GM19324 (cell line): ENCODE results near the gene GGA2.
"Not testable (repeated sequence)": the region's sequence is repeated elsewhere in the genome, so short reads cannot be mapped to it uniquely, and the experiment has no call there.

Source experiments
- ATAC-seq: cut with Tn5 transposase; IDR thresholded peaks from one replicate; pipeline ENCODE4 v1.9.1; 2021; ENCODE audit warnings: mild to moderate bottlenecking, moderate library complexity; ENCODE audit not compliant: unreplicated experiment, low FRiP score

Gene GGA2

DNA sequence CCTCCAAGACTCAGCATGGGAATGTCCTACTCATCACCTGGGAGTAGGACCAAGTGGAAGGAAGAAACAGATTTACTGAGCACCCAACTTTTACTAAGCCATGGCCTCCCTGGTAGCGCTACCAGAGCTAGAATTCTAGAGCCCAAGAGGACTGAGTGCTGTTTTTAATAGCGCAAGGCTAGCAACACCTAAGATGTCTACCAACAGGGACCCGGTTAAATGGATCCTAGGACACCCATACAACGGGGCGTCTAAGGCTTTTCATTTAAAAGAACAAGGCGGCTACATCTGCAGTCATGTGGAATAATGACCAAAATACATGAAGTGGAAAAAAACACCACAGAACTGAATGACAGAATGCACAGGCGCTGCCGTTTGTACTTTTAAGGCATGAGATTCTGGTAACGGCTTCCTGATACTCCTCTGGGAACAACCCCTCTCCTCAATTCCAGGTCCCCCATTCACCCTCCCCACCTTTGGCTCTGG lies 5.1 kb downstream of the GGA2 start:
- ATAC-seq, result no peak

DNA sequence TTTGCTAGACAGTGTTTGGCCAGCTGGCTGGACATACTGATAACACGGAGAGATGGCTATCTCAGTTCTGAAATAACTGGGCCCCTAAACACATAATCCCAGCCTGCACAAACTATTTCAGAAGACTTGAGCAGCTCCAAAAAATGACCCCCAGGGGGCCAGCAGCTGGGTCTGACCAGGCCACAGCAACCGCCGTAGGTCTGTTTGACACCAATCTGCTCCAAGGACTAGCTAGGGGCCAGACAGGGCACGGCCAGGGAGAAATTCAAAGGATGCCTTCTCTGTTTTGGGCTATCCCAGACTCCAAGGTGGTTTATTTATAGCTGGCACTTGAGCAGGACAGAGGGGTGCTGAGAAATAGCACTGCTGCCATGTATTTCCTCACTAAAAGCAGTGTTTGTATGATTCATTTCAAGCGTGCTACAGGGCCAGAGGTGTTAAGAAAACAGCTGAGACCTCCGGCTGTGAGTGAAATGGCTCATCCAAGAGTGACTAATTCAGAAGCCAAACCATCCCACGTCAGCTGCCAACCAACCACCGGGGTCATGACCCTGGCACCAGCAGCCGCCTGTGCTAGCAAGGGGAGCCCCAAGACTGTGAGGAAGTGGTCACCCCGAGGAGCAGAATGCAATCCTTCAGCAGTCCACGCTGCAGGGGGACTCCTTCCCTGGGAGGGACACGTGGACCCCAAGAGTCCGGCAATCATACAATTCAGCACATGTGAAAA lies 5.7 kb downstream of the GGA2 start:
- no peak for ATAC-seq

DNA sequence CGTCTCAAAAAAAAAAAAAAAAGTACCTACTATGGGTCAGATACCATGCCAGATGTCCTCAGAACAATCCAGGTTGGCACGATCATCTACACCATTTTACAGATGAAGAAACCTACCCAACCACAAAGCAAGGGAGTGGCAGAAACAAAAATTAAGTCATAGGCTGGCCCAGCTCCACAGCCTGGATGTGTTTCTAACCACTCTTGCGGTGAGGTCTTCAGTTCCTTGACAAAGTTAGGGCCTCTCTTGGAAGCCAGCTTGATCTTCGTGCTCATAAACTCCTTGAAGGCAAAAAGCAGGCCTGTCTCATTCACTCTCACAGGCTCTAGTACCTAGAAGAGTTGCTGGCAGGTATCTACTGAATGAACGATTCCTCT lies 6.2 kb downstream of the GGA2 start:
- no peak for ATAC-seq

DNA sequence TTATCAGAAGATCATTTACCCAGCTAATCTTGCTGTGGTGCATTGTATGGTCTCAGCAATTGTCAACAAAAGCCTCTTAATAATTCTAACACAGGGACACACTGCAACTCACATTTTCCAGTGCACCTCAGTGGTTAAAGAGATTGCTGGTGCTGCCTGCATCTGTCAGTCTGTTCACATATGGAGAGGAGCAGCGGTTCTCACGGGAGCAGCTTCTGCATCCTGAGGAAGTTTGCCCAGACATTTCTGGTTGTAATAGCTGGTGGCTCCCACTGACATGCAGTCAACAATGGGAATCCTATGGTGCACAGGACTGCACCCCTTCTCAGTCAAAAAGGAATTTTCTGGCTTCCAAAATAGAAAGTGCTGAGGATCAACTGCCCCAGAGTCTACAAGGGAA lies 7.8 kb downstream of the GGA2 start:
- ATAC-seq, result no peak

DNA sequence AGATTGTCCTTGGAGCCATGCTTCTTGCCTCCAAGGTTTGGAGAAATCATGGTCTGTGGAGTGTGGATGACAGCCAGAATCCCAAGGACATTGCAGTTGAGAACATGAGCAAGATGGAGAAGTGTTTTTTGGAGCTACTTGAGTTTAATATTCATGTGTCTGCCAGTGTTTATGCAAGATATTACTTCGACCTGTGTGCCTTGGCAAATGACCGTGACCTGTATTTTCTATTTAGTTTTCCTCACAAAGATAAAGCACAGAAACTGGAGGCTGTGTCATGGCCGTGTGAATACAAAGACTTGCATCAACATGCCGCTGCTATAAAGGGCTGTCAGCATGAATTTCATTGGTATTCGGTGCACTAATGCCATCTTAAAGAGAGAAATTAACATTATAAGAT lies 9.0 kb downstream of the GGA2 start:
- ATAC-seq, result no peak

DNA sequence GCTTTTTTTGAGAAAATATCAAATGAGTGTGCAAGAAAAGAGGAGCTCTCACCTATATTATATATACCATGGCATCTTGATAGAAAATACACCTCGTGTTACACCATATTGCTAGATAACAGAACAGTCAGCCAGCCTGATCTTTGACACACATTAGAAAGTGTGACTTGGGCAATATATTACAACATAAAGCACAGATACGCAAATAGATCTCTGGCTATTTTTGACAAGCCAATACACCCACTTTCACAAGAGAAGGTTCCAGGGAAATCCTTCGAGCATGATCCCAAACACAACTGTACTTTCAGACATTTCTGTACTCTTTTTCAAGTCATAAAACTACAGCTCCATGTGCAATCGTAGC lies 9.4 kb downstream of the GGA2 start:
- ATAC-seq, result no peak

DNA sequence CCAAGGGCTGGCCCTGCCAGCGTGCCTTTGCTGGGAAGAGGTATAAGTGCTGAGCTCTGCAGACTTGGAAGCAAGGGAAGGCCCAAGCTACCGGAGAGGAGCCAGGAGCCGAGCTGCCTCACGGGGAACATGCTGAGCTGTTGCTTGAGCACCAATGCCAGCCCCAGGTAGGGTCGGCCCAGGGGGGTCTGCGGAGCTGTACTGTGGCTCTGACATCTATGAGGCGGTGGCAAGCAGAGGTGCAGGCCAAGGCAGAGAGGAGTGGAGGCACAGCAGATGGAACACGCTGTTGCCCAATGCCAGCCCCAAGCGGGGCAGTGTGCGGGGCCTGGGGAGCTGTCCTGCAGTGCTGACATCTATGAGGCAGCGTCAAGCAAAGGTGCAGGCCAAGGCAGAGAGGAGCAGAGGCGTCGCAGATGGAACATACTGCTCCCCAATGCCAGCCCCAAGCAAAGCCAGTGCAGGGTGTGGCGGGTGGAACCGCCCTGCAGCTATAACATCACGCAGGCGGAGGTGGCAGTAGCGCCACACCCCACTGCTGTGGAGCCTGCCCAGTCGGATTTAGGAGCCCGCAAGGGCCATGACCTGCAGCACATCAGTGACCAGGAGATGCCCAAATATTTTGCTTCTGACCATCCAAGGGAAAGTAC lies 10.0 kb downstream of the GGA2 start:
- ATAC-seq, result no peak

DNA sequence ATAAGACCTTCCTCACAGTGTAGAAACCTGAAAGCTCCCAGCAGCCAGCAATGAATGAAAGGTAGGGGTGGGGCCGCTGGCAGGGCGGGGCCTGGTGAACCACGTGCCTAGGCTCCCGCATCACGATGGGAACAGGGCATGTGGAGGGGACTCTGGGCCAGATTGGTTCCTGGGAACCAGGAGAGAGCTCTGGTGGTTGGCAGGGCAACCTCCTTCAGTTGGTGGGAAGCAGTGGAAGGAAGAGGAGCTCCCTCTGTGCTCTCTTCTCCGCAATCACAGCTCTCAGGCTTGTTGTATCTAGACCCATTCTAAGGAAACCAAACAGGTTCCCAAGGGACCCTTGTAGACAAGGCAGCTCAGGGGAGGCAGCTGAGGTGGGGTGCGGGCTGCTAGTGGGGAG lies 10.5 kb downstream of the GGA2 start:
- ATAC-seq, result no peak

DNA sequence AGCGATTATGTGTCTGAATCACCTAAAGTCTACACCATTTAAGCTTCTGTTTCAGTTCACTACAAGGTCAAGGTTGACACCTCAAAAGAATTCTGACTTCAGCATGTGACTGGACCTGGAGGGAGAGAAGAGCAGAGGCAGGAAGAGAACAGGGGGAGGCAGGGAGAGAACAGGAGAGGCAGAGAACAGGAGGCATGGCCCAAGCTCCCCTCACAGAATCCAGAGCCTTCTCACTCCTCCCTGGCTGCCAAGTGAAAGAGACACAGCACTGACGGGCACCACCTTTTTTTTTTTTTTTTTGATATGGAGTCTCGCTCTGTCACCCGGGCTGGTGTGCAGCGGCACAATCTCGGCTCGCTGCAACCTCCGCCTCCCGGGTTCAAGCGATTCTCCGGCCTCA lies 11.4 kb downstream of the GGA2 start:
- ATAC-seq, result no peak

DNA sequence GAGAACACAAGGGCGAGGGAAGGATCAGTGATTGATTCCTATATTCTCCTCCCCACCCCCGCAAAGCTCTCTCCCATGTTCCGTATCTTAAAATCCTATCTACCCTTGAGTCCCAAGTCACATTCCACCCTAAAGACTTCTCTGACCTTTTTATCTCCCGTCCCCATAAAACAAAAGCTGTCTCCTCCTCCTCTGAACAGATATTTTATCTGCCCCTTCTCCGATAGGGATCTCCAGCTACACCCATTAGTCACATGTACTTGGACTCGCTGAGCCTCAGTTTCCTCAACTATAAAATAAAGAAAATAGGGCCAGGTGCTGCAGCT lies 12.8 kb downstream of the GGA2 start:
- no peak for ATAC-seq

DNA sequence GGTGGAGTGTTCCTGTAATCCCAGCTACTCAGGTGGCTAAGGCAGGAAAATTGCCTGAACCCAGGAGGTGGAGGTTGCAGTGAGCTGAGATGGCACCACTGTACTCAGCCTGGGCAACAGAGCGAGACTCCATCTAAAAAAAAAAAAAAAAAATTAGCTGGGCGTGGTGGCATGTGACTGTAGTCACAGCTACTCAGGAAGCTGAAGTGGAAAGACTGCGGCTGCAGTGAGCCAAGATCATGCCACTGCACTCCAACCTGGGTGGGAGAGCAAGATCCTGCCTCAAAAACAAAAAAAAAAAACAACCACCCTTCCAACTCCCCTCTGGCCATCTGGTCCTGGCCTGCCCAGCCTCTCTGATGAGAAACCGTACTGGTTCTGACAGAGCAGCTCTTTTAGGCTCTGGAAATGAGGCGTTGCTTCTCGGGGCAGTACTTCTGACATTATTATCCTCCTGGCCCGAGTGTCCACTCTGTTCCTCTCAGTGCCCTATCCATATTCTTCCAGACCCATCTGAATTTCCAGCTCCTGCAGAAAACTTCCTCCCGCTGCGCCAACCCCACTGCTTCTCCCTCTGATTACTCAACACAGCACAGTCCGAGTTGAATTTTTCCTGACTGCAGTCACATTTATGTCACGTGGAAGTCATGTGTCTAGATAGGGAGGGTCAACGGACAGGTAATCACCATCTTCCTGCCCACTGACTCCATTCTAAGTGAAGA lies 13.3 kb downstream of the GGA2 start:
- no peak for ATAC-seq

DNA sequence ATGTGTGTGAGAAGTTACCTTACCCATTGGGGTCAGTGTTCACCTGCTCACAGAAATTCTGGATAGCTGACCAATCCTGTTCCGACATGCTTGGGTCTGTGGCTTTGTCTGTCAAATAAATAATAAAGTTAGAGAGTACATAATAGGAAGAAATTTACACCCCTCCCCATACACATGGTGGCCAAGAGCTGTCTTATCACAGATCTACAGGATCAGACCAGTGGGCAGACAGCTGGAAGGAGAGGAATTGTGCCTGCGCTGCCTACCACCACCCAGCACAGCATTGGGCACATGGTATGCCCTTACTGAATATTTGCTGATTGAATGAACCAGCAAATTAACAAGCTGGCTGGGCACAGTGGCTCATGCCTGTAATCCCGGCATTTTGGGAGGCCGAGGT lies 14.6 kb downstream of the GGA2 start:
- no peak for ATAC-seq

DNA sequence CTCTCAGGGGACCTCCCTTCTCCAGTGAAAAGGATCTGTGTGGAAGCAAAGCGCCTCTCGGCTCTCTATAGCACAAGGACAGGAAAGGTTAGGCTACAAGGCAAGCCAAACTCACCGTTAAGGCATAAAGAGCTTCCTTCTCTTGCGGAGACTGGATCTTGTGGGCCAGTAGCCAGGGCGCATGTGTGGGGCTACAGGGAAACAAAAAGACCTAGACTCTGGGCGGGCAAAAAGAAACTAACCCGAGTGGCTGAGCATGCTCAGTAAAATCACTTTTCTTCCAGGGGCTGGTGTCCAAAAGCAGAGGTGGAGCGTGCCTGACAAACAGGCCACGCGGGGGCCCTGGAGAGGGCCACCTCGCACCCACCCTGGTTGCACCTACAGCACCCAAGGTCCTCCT lies 16.1 kb downstream of the GGA2 start:
- ATAC-seq, result no peak

DNA sequence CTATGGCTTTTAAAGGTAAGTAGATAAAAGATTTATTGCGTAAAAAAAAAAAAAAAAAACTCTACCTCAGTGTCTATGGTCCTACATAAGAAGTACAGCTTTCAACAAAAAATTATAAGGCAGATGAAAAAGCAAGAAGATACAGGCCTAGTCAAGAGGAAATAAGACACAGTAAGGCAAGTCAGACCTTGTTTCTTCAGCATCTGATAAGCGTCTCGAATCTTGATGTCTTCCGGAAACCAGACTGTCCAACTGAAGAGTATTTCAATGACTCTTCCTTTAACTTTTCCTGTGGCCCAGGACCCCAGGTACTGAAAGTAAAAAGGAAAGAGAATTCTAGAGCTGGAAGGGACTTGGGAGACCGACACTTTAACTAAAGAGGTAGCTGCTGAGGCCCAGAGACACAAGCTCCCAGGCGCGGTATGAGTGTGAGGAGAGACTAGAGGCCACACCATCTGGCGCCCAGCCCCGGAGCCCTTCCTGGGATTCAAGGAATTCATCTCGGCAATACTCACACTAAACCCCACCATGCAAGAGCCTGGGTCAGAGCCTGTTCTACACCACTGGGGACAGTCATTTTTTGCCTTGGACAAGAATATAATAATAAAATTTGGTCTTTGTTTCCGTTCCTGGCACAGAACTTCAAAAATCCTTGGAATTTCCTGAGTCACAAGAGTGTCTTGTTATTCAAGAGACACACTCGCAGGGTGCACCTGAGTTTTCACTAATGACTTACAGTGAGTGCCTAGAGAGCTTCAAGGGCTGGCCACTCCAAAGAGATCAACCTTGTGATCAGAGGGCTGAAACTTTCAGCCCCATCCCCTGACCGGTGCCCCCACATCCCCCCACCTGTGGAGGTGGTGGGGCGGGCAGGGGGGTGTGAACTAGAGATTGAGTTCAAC lies 18.6 kb downstream of the GGA2 start:
- ATAC-seq, result no peak

DNA sequence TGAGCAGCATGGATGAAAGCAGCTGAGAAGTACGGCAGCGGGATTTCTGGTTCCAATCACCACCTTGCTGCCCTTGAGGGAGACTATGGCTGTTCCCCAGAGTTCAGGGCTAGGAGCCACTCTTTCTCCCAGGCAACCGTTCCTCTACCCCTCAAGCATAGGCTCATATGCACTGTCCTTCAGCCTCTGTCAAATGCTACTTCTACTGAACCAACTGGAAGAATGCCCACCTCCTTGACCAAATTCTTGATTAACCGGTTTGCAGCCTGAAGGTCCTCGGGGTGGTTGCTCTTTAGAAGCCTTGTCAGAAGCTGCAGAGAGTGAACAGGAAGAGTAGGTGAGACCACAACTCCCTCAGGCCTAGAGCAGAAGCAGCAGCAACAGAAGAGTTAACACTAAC lies 23.8 kb downstream of the GGA2 start:
- ATAC-seq, result no peak

DNA sequence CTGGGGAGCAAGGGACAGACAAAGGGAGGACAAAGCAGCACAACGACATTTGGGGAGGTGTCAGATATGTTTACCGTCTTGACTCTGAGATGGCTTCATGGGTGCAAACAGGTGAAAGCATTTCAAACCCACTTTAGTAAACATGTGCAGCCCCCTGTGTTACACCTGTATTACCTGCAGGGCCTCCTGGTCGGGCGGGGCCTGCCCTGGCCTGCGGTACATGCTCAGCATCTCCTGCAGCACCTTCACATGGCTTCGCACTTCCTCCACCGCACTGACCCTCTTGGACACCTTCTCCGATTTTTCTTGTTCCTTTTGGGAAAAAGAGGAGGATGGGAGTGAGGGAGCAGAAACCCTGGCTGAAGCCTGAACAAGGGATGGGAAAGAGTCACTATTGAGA lies 24.5 kb downstream of the GGA2 start:
- no peak for ATAC-seq

DNA sequence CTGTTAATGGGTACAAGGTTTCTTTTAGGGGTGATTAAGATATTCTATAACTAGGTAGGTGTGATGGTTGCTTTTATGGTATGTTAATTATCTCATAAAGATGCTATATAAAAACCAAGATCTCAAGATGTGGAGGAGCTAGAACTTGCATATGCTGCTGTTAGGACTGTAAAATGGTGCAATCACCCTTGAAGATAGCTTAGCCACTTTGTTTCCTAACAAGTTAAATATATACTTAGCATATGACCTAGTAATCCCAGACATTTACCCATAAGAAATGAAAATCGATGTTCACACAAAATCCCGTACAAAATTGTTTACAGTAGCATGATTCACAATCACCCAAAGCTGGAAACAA lies 25.1 kb downstream of the GGA2 start:
- no peak for ATAC-seq

DNA sequence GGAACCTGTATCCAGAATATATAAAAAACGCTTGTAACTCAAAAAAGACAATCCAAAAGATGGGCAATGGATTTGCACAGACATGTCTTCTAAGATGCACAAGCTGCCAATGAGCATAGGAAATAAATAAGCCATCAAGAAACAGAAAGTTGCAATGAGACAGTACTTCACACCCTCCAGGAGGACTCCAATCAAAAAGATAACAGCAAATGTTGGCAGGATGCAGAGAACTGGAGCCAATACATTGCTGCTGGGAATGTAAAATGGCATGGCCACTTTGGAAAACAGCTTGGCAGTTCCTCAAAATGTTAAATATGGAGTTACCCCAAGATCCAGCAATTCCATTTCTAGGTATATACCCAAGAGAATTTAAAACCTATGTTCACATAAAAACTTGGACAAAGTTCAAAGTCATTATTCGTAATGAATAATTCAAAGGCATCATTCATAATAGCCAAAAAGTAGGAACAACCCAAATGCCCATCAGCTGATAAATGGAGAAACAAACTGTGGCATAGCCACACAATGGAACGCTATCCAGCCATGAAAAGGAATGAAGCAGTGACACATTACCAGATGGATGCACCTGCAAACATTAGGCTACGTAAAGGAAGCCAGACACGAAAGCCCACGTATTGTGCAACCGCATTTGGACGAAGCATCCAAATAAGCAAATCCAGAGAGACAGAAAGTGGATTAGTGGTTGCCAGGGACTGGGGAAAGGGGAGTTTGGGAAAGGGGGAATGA lies 25.6 kb downstream of the GGA2 start:
- no peak for ATAC-seq

DNA sequence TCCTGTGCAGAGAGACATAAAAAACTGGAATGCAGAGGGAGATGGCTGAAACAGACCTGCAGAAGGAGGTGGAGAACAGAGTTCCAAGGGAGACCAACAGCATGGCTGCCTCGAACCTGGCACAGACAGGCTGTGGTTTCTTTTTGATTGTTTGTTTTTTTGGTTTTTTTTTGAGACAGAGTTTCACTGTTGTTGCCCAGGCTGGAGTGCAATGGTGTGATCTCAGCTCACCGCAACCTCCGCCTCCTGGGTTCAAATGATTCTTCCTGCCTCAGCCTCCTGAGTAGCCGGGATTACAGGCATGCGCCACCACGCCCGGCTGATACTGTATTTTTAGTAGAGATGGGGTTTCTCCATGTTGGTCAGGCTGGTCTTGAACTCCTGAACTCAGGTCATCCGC lies 26.8 kb downstream of the GGA2 start:
- not testable (repeated sequence) for ATAC-seq

DNA sequence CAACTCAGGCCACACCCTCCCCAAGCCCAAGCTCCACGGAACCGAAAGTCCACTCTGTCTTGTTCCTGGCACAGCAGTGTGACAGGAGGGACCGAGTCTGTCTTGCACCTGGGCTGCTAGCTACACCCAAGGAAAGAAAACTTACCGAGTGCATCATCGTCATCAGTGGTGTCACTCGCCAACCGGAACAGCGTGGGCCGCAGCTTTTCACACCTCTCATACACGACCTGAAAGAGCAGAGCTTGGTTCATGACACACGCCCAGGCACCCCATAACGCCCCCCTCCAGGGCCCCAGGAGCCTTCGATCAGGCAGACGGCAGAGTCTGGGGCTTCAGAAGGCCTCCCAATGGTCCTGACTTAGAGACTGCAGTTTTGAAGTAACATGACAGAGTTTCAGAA lies 27.5 kb downstream of the GGA2 start:
- no peak for ATAC-seq
